Liver (tissue), 9 donors: ENCODE measurements around the gene ENKD1. TPM values are rescaled to one million over a fixed set of nuclear protein-coding genes. Genes with fewer than 3 reads are reported as not detected.

Experiments used
- DNase-seq: peaks from one replicate; pipeline ENCODE4 v3.0.0-alpha.2; 2017; ENCODE audit warnings: low spot score
- H3K27ac ChIP-seq, 2 donors: one replicate each; pipeline ENCODE4 v1.7.0; 2013; ENCODE audit warnings: inconsistent platforms in 2 of 2, low read length in 2 of 2, control low read depth in 1 of 2, low read depth in 1 of 2, mild to moderate bottlenecking in 1 of 2
- H3K27me3 ChIP-seq, 4 donors: one replicate each; pipeline versions ENCODE4 v1.6.1 to v1.7.0; 2013; ENCODE audit warnings: low read length in 3 of 4, inconsistent platforms in 1 of 4, mild to moderate bottlenecking in 1 of 4, moderate library complexity in 1 of 4; ENCODE audit not compliant: control insufficient read depth in 4 of 4, insufficient read depth in 4 of 4
- H3K36me3 ChIP-seq, 4 donors: one replicate each; pipeline versions ENCODE4 v1.6.1 to v1.7.0; 2013; ENCODE audit warnings: low read length in 3 of 4, mild to moderate bottlenecking in 3 of 4, low read depth in 1 of 4, moderate library complexity in 1 of 4; ENCODE audit not compliant: control insufficient read depth in 4 of 4, insufficient read depth in 3 of 4
- H3K4me1 ChIP-seq, 4 donors: one replicate each; pipeline versions ENCODE4 v1.6.1 to v1.7.0; 2013; ENCODE audit warnings: low read length in 3 of 4, mild to moderate bottlenecking in 3 of 4, moderate library complexity in 1 of 4; ENCODE audit not compliant: control insufficient read depth in 4 of 4, insufficient read depth in 4 of 4
- H3K4me3 ChIP-seq, 3 donors: one replicate each; pipeline versions ENCODE4 v1.6.1 to v1.7.0; 2013; ENCODE audit warnings: low read length in 3 of 3, control low read depth in 1 of 3, low read depth in 1 of 3, mild to moderate bottlenecking in 1 of 3
- H3K9ac ChIP-seq, 2 donors: one replicate each; pipeline ENCODE4 v1.7.0; 2013; ENCODE audit warnings: low read length in 2 of 2, mild to moderate bottlenecking in 2 of 2, moderate library complexity in 2 of 2, control low read depth in 1 of 2, low read depth in 1 of 2
- H3K9me3 ChIP-seq, 4 donors: one replicate each; pipeline versions ENCODE4 v1.6.1 to v1.7.0; 2013; ENCODE audit warnings: low read length in 3 of 4; ENCODE audit not compliant: control insufficient read depth in 4 of 4
- EGR1 ChIP-seq, 2 donors: IDR thresholded peaks; 2 replicates each; pipeline ENCODE4 v1.6.1; 2016 to 2018; ENCODE audit warnings: antibody characterized with exemption in 2 of 2, low read depth in 2 of 2
- FOXA2 ChIP-seq: IDR thresholded peaks from 2 replicates; pipeline ENCODE4 v1.6.1; 2016; ENCODE audit warnings: antibody characterized with exemption
- GABPA ChIP-seq, 2 donors: IDR thresholded peaks in 1 of 2; conservative IDR thresholded peaks in 1 of 2; 2 replicates each; pipeline ENCODE4 v1.6.1; 2016; ENCODE audit warnings: antibody characterized with exemption in 2 of 2, mild to moderate bottlenecking in 1 of 2, moderate library complexity in 1 of 2
- HNF4A ChIP-seq, 2 donors: conservative IDR thresholded peaks; 2 replicates each; pipeline ENCODE4 v1.6.1; 2016; ENCODE audit warnings: antibody characterized with exemption in 2 of 2, mild to moderate bottlenecking in 2 of 2
- HNF4G ChIP-seq: IDR thresholded peaks from 2 replicates; pipeline ENCODE4 v1.6.1; 2016; ENCODE audit warnings: antibody characterized with exemption
- JUND ChIP-seq, 2 donors: IDR thresholded peaks; 2 replicates each; pipeline ENCODE4 v1.6.1; 2016; ENCODE audit warnings: antibody characterized with exemption in 2 of 2
- NR2F2 ChIP-seq: IDR thresholded peaks from 2 replicates; pipeline ENCODE4 v1.6.1; 2016; ENCODE audit warnings: antibody characterized with exemption
- RAD21 ChIP-seq, 2 donors: IDR thresholded peaks; 2 replicates each; pipeline ENCODE4 v1.6.1; 2016; ENCODE audit warnings: antibody characterized with exemption in 2 of 2, mild to moderate bottlenecking in 2 of 2
- RXRA ChIP-seq, 2 donors: IDR thresholded peaks; 2 replicates each; pipeline ENCODE4 v1.6.1; 2017 to 2018; ENCODE audit warnings: antibody characterized with exemption in 2 of 2, mild to moderate bottlenecking in 1 of 2
- SP1 ChIP-seq: IDR thresholded peaks from 2 replicates; pipeline ENCODE4 v1.6.1; 2018; ENCODE audit warnings: antibody characterized with exemption, mild to moderate bottlenecking
- TAF1 ChIP-seq: conservative IDR thresholded peaks from 2 replicates; pipeline ENCODE4 v1.6.1; 2016; ENCODE audit warnings: antibody characterized with exemption, mild to moderate bottlenecking
- YY1 ChIP-seq: IDR thresholded peaks from 2 replicates; pipeline ENCODE4 v1.6.1; 2016; ENCODE audit warnings: antibody characterized with exemption, mild to moderate bottlenecking
- WGBS: extraction: QIAGEN DNeasy Blood & Tissue Kit; methylation state at CpG from one replicate; pipeline ENCODE4 v1.1.7; 2013; 5-methylcytosine and 5-hydroxymethylcytosine counted together
- polyA plus RNA-seq, 2 donors: library from polyadenylated mRNA; stranded (reverse) in 1 of 2; unstranded in 1 of 2; fragments of 200-250 nt in 1 of 2; fragments of >200 nt in 1 of 2; fragmentation: Nextera tagmentation in 1 of 2; extraction: Ambion mirVana in 1 of 2; gene quantifications; one replicate each; pipeline versions ENCODE4 v1.2.1 to v1.2.3, GENCODE V29; 2013 to 2015
- total RNA-seq, 2 donors: library from RNA; depleted of rRNA; stranded (reverse); fragments of >200 nt; gene quantifications; one replicate each; pipeline ENCODE4 v1.2.3, GENCODE V29; 2014
- TF ChIP-seq, protein P1 (sequence below): IDR thresholded peaks from 2 replicates; pipeline ENCODE4 v1.6.1; 2016; ENCODE audit warnings: antibody characterized with exemption
- TF ChIP-seq, protein P2 (sequence below): IDR thresholded peaks from 2 replicates; pipeline ENCODE4 v1.6.1; 2016; ENCODE audit warnings: antibody characterized with exemption
- TF ChIP-seq, protein P3 (sequence below): fragments of 150-350 bp; IDR thresholded peaks from 2 replicates; pipeline ENCODE4 v1.5.1; 2017; ENCODE audit warnings: improper control_type of control experiment, low read depth, low read length; ENCODE audit not compliant: missing input control
- TF ChIP-seq, protein P4 (sequence below): IDR thresholded peaks from 2 replicates; pipeline ENCODE4 v1.6.1; 2016; ENCODE audit warnings: antibody characterized with exemption
- donor health status: healthy.
- donor health status: healthy.
- donor health status: healthy.
- donor health status: healthy.
- donor health status: healthy.

The ENKD1 gene
- total and polyA plus RNA-seq, 4 donors: 2.6 to 7.8 (median 4.7) TPM

DNA sequence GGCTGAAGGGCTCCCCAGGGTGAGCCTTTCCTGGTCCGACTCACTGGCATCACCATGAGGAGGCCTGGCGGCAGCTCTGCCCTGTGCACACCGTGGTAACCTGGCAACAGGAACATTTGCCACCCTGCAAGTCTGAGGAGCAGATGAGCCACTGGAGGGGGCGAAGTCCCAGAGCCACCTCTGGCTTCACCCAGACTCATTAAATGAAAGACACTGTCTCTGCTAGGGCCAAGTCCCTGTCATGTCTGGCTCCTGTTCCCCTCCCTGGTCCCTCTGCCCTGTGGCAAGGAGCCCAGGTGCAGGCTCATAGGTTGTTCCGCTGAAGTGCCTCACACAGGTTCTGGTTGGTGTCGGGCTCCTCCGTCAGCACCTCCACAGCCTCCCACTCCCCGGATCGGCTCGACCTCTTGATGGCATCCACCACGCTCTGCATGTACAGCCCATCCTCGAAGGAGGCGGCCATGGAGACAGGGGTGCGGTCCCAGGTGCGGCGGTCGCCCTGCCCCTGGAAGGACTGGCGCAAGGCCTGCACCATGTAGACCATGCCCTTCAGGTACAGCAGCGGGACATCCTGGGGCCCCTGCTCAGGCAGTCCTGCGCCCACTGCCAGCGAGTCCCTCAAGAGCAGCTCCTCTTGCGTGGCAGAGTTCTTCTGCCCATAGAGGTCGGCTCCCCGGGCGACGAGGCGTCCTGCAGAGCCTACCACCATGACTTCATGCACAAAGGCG is 8.5 kb upstream of the ENKD1 start:
- no peaks in the 10 kb centered on the region for H3K27me3 ChIP-seq
- H3K36me3 ChIP-seq: peaks cover 0 to under 1% (median 0%) of the 10 kb centered on the region in 4 donors
- no peaks in the 10 kb centered on the region for H3K9me3 ChIP-seq
- peak overlapping the region; percentile 6 to 18 for H3K9ac ChIP-seq
- WGBS: 73% methylated on average over 28 of the region's 28 CpGs
- H3K4me1 ChIP-seq: peaks cover 17 to 56% (median 47%) of the 10 kb centered on the region in 4 donors
- peak overlapping the region; percentile 60 to 95 for H3K27ac ChIP-seq
- H3K4me3 ChIP-seq: no peak overlapping the region
- DNase-seq: no peak
- peak in 1 of 2 donors; percentile 39 for TF ChIP-seq HNF4A (conservative IDR thresholded peaks at IDR 0.05)
- TF ChIP-seq JUND (IDR thresholded peaks at IDR 0.05): no peak
- TF ChIP-seq RXRA (IDR thresholded peaks at IDR 0.05): peak in 1 of 2 donors; percentile 34

DNA sequence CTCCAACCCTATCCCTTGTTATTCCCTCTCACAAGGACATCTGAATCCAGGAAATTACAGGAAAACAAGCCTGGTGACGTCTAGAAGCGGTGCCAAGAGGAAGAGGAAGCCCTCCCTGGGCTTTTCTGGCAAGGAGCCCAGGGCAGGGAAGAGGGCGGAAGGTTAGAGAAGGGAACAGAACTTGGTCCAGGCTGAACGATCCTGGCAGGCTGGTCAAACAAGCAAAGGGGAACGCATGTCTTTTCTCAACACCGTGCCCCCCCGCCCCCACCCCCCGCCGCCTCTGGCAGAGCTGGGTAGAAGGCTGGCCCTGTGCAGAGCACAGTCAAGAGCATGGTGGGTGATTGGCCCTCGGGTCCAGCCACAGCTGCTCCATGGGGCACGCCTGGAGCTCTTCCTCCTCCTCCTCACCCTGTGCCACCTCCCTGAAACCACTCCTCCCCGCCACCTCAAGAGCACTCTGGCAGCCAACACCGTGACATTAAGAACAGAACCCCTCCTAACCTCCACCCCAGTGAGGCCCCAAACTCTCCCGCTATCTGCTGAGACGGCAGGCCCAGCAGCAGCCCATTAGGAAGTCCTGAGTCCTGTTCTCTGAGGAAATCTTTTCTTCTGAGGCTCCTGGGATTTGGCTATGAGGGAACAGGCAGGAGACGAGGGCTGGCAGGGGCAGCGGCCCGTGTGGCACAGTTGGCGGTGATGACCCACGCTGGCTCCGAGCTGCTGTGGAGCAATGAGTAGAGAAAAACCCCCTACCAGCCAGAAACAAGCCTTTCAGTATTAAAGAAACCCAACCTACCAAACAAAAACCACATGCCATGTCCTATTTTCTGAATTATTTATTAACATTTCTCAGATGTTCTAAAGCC is 7.4 kb upstream of the ENKD1 start:
- peak overlapping the region; percentile 18 to 34 for H3K9ac ChIP-seq

DNA sequence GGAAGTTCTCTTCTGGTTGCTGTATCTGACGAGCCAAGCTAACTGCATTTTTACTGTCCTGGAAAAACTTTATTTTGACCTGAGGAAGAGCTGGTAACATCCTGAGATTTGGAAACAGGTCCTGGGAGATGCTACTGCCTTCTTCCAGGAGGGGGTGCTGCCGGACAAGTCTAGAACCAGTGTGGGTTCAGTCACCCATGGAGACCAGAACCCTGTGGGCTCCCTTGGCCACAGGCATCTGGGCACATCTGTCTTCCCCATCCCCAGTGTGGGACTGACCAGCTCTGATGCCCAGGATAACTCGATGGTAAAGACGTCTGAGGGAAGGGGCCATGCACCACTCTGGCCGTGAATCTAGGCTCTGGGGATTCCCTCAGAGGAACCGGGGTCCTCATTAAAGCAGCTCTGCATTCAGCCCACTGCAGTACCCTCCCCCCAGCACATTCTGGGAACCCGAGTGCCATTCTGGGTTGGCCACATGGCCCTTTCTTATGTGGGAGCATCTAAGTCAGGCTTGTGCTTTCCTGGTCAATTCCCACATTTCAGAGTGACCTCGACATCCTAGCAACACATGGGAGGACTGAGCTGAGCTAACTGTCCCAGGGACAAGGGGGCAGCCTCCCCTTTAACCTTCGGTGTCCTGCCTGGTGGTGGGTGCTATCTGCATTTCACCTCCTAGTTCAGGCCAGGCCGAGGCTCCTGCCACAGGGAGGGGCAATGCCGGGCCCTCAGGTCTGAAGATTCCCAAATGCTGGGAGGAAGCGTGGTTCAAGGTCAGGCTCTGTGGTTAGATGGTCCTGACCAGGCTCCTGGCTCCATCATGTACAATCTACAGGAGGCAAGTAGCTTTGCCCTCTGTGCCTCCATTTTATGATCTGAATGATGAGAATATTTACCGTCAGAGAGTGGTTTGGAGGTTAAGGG is 6.5 kb upstream of the ENKD1 start:
- Histone ChIP-seq H3K4me1 (peaks cover 21 to 73% (median 59%) of the 10 kb centered on the region in 4 donors), H3K27me3 (no peaks in the 10 kb centered on the region)
- TF ChIP-seq JUND (IDR thresholded peaks at IDR 0.05) (no peak), RXRA (IDR thresholded peaks at IDR 0.05) (peak; percentile 2 to 17), YY1 (no peak), TAF1 (no peak), NR2F2 (no peak), SP1 (no peak), GABPA (IDR thresholded peaks at IDR 0.05 in 1 of 2, conservative IDR thresholded peaks at IDR 0.05 in 1 of 2) (no peak)
- TF ChIP-seq, protein P1, sequence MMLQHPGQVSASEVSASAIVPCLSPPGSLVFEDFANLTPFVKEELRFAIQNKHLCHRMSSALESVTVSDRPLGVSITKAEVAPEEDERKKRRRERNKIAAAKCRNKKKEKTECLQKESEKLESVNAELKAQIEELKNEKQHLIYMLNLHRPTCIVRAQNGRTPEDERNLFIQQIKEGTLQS: no peak
- TF ChIP-seq, protein P2, sequence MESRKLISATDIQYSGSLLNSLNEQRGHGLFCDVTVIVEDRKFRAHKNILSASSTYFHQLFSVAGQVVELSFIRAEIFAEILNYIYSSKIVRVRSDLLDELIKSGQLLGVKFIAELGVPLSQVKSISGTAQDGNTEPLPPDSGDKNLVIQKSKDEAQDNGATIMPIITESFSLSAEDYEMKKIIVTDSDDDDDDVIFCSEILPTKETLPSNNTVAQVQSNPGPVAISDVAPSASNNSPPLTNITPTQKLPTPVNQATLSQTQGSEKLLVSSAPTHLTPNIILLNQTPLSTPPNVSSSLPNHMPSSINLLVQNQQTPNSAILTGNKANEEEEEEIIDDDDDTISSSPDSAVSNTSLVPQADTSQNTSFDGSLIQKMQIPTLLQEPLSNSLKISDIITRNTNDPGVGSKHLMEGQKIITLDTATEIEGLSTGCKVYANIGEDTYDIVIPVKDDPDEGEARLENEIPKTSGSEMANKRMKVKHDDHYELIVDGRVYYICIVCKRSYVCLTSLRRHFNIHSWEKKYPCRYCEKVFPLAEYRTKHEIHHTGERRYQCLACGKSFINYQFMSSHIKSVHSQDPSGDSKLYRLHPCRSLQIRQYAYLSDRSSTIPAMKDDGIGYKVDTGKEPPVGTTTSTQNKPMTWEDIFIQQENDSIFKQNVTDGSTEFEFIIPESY: no peak
- TF ChIP-seq, protein P3, sequence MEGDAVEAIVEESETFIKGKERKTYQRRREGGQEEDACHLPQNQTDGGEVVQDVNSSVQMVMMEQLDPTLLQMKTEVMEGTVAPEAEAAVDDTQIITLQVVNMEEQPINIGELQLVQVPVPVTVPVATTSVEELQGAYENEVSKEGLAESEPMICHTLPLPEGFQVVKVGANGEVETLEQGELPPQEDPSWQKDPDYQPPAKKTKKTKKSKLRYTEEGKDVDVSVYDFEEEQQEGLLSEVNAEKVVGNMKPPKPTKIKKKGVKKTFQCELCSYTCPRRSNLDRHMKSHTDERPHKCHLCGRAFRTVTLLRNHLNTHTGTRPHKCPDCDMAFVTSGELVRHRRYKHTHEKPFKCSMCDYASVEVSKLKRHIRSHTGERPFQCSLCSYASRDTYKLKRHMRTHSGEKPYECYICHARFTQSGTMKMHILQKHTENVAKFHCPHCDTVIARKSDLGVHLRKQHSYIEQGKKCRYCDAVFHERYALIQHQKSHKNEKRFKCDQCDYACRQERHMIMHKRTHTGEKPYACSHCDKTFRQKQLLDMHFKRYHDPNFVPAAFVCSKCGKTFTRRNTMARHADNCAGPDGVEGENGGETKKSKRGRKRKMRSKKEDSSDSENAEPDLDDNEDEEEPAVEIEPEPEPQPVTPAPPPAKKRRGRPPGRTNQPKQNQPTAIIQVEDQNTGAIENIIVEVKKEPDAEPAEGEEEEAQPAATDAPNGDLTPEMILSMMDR: peak; percentile 84

More for the DNA sequence above, 7.4 kb upstream of the ENKD1 start:
- 11% methylated on average over 21 of the region's 21 CpGs for WGBS
- peak overlapping the region; percentile 89 to 95 for H3K27ac ChIP-seq
- DNase-seq: peak; percentile 56
- H3K36me3 ChIP-seq: no peaks in the 10 kb centered on the region
- TF ChIP-seq, protein P4, sequence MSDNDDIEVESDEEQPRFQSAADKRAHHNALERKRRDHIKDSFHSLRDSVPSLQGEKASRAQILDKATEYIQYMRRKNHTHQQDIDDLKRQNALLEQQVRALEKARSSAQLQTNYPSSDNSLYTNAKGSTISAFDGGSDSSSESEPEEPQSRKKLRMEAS: peak; percentile 95
- peak in 1 of 2 donors; percentile 74 for TF ChIP-seq GABPA (IDR thresholded peaks at IDR 0.05 in 1 of 2, conservative IDR thresholded peaks at IDR 0.05 in 1 of 2)
- TF ChIP-seq HNF4G: no peak
- TF ChIP-seq NR2F2: peak; percentile 96
- peak; percentile 44 to 64 for TF ChIP-seq HNF4A (conservative IDR thresholded peaks at IDR 0.05)
- TF ChIP-seq EGR1 (IDR thresholded peaks at IDR 0.05; ENCODE audit: low read depth in 2 of 2): peak; percentile 56 to 83
- peak; percentile 56 to 70 for TF ChIP-seq RXRA (IDR thresholded peaks at IDR 0.05)
- TF ChIP-seq YY1: peak; percentile 60
- TF ChIP-seq RAD21 (IDR thresholded peaks at IDR 0.05): peak; percentile 28 to 53
- TF ChIP-seq, protein P2: no peak
- no peak for TF ChIP-seq FOXA2
- TF ChIP-seq SP1: peak; percentile 77
- no peaks in the 10 kb centered on the region for H3K27me3 ChIP-seq
- peaks cover 17 to 63% (median 49%) of the 10 kb centered on the region in 4 donors for H3K4me1 ChIP-seq
- H3K9me3 ChIP-seq: no peaks in the 10 kb centered on the region
- no peak overlapping the region for H3K4me3 ChIP-seq

More for the DNA sequence above, 6.5 kb upstream of the ENKD1 start:
- WGBS: 33% methylated on average over 13 of the region's 13 CpGs
- Histone ChIP-seq H3K9me3 (no peaks in the 10 kb centered on the region), H3K9ac (peak overlapping the region in 1 of 2 donors; percentile 10), H3K27ac (peak overlapping the region; percentile 89 to 95), H3K4me3 (no peak overlapping the region), H3K36me3 (no peaks in the 10 kb centered on the region)
- peak; percentile 77 for DNase-seq
